GM23338 (cell line): Measurements from ENCODE around the gene MICALL2. TPM values are rescaled to one million over a fixed set of nuclear protein-coding genes. Genes with fewer than 3 reads are reported as not detected.

Experiments used
- ATAC-seq: fragments of 200-7000 bp; cut with Tn5 transposase; 3 replicates; pipeline ENCODE4 v1.9.1; 2020
- DNase-seq: peaks from one replicate; pipeline ENCODE4 v3.0.0-alpha.2; 2015; ENCODE audit warnings: low spot score
- H2AFZ ChIP-seq: fragments of 200-600 bp; sonication (generic); 2 replicates; pipeline ENCODE4 v1.8.0; 2016; ENCODE audit warnings: antibody characterized with exemption, mild to moderate bottlenecking, moderate library complexity
- H3F3A ChIP-seq: fragments of 200-600 bp; sonication (generic); replicated peaks from 2 replicates; pipeline ENCODE4 v1.8.0; 2017; ENCODE audit warnings: antibody characterized with exemption, mixed run types, low read depth
- H3K27ac ChIP-seq: fragments of 200-600 bp; sonication (generic); 2 replicates; pipeline ENCODE4 v1.6.1; 2016; ENCODE audit warnings: low read depth
- H3K27me3 ChIP-seq: fragments of 200-600 bp; sonication (generic); 2 replicates; pipeline ENCODE4 v1.8.0; 2016; ENCODE audit warnings: mild to moderate bottlenecking, mixed run types, moderate library complexity; ENCODE audit not compliant: insufficient read depth
- H3K36me3 ChIP-seq: fragments of 200-600 bp; sonication (generic); 2 replicates; pipeline ENCODE4 v1.8.0; 2016; ENCODE audit warnings: mild to moderate bottlenecking; ENCODE audit not compliant: insufficient read depth
- H3K4me1 ChIP-seq: fragments of 200-600 bp; sonication (generic); 2 replicates; pipeline ENCODE4 v1.8.0; 2016; ENCODE audit warnings: mild to moderate bottlenecking, moderate library complexity; ENCODE audit not compliant: insufficient read depth
- H3K4me2 ChIP-seq: fragments of 200-600 bp; sonication (generic); 2 replicates; pipeline ENCODE4 v1.7.1; 2017; ENCODE audit warnings: mixed run types
- H3K4me3 ChIP-seq: fragments of 200-600 bp; sonication (generic); 2 replicates; pipeline ENCODE4 v1.6.1; 2016; ENCODE audit warnings: mixed run types
- H3K79me2 ChIP-seq: fragments of 200-600 bp; sonication (generic); replicated peaks from 2 replicates; pipeline ENCODE4 v1.8.0; 2017; ENCODE audit warnings: mild to moderate bottlenecking; ENCODE audit not compliant: insufficient read depth
- H3K9me2 ChIP-seq: fragments of 200-600 bp; sonication (generic); 2 replicates; pipeline ENCODE4 v1.8.0; 2017; ENCODE audit not compliant: insufficient read depth
- H4K20me1 ChIP-seq: fragments of 200-600 bp; sonication (generic); replicated peaks from 2 replicates; pipeline ENCODE4 v1.8.0; 2017; ENCODE audit warnings: mild to moderate bottlenecking; ENCODE audit not compliant: insufficient read depth
- H3K27ac Mint-ChIP-seq: 2 replicates; pipeline ENCODE4 v1.8.0; 2020; ENCODE audit warnings: inconsistent platforms, mild to moderate bottlenecking, moderate library complexity, mixed read lengths
- H3K27me3 Mint-ChIP-seq: 3 replicates; pipeline ENCODE4 v1.8.0; 2022; ENCODE audit warnings: low read depth, mild to moderate bottlenecking, moderate library complexity, mixed read lengths, inconsistent platforms; ENCODE audit not compliant: insufficient read depth, poor library complexity
- H3K36me3 Mint-ChIP-seq: 3 replicates; pipeline ENCODE4 v1.8.0; 2021; ENCODE audit warnings: low read depth, mild to moderate bottlenecking, inconsistent platforms, moderate library complexity, mixed read lengths
- H3K4me1 Mint-ChIP-seq: 3 replicates; pipeline ENCODE4 v1.8.0; 2020; ENCODE audit warnings: mild to moderate bottlenecking, inconsistent platforms, mixed read lengths
- H3K4me3 Mint-ChIP-seq: 3 replicates; pipeline ENCODE4 v1.8.0; 2021; ENCODE audit warnings: moderate library complexity, mild to moderate bottlenecking, inconsistent platforms, mixed read lengths
- H3K9me3 Mint-ChIP-seq: 3 replicates; pipeline ENCODE4 v1.8.0; 2020; ENCODE audit warnings: moderate library complexity, mild to moderate bottlenecking, inconsistent platforms, mixed read lengths
- CREB1 ChIP-seq: fragments of 250-450 bp; sonication (Bioruptor Pico); IDR thresholded peaks from 2 replicates; pipeline ENCODE4 v1.5.0; 2020; ENCODE audit warnings: low read depth, mild to moderate bottlenecking, moderate library complexity
- ETS1 ChIP-seq: IDR thresholded peaks from 2 replicates; pipeline ENCODE4 v1.6.1; 2016; ENCODE audit warnings: antibody characterized with exemption
- EZH2 ChIP-seq: fragments of 200-600 bp; sonication (generic); IDR thresholded peaks from one replicate; pipeline ENCODE4 v1.8.0; 2017; ENCODE audit warnings: antibody characterized with exemption, mild to moderate bottlenecking, low read depth; ENCODE audit not compliant: unreplicated experiment
- NANOG ChIP-seq: IDR thresholded peaks from 2 replicates; pipeline ENCODE4 v1.6.1; 2016; ENCODE audit warnings: antibody characterized with exemption, borderline replicate concordance
- POLR2AphosphoS5 ChIP-seq: IDR thresholded peaks from 2 replicates; pipeline ENCODE4 v1.6.1; 2016; ENCODE audit warnings: antibody characterized with exemption, low read depth
- ZNF331 ChIP-seq: fragments of 250-450 bp; sonication (Bioruptor Pico); IDR thresholded peaks from 2 replicates; pipeline ENCODE4 v1.5.0; 2020; ENCODE audit warnings: low read depth, mild to moderate bottlenecking, moderate library complexity
- ZNF462 ChIP-seq: fragments of 250-450 bp; sonication (Bioruptor Pico); IDR thresholded peaks from 2 replicates; pipeline ENCODE4 v1.5.0; 2020; ENCODE audit warnings: mild to moderate bottlenecking, moderate library complexity
- polyA plus RNA-seq: library from polyadenylated mRNA; unstranded; fragments of >200 nt; fragmentation: Nextera tagmentation; extraction: Ambion mirVana; gene quantifications from 2 replicates; pipeline ENCODE4 v1.2.1, GENCODE V29; 2016
- total RNA-seq: library from RNA; depleted of rRNA; stranded (reverse); fragments of >200 nt; shearing (Covaris generic); gene quantifications from 2 replicates; pipeline ENCODE4 v1.2.3, GENCODE V29; 2014
- TF ChIP-seq, protein P1 (sequence below): IDR thresholded peaks from one replicate; pipeline ENCODE4 v1.6.1; 2018; ENCODE audit warnings: antibody characterized with exemption; ENCODE audit not compliant: unreplicated experiment

MICALL2 gene
- total and polyA plus RNA-seq, 2 experiments from 2014 or later = 7.0 to 13.0 TPM

DNA sequence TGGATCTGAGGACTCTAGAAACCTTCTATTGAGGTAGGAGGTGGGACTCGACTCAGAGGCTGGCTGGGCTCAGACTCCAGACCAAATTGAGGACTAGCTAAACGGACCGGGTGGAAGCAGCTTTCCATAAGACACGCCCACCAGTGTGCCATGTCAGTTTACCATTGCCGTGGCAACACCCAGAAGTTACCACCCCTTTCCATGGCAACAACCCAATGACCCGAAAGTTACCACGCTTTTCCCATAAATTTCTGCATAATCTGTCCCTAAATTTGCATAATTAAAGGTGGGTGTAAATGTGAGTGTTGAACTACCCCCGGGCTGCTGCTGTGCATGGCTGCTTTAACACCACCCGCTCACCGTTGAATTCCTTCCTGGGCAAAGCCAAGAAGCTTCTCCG, 58.9 kb downstream of the MICALL2 start (continued):
- TF ChIP-seq, protein P1, sequence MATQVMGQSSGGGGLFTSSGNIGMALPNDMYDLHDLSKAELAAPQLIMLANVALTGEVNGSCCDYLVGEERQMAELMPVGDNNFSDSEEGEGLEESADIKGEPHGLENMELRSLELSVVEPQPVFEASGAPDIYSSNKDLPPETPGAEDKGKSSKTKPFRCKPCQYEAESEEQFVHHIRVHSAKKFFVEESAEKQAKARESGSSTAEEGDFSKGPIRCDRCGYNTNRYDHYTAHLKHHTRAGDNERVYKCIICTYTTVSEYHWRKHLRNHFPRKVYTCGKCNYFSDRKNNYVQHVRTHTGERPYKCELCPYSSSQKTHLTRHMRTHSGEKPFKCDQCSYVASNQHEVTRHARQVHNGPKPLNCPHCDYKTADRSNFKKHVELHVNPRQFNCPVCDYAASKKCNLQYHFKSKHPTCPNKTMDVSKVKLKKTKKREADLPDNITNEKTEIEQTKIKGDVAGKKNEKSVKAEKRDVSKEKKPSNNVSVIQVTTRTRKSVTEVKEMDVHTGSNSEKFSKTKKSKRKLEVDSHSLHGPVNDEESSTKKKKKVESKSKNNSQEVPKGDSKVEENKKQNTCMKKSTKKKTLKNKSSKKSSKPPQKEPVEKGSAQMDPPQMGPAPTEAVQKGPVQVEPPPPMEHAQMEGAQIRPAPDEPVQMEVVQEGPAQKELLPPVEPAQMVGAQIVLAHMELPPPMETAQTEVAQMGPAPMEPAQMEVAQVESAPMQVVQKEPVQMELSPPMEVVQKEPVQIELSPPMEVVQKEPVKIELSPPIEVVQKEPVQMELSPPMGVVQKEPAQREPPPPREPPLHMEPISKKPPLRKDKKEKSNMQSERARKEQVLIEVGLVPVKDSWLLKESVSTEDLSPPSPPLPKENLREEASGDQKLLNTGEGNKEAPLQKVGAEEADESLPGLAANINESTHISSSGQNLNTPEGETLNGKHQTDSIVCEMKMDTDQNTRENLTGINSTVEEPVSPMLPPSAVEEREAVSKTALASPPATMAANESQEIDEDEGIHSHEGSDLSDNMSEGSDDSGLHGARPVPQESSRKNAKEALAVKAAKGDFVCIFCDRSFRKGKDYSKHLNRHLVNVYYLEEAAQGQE = no peak
- no peak for TF ChIP-seq EZH2
- no peak for TF ChIP-seq ETS1
- no peak for TF ChIP-seq CREB1 (CRISPR knock-in tag)
- TF ChIP-seq POLR2AphosphoS5 = no peak

GRCh38 chr7:1397491-1398327, 61.6 kb downstream of the MICALL2 start:
- no peaks in the 10 kb centered on the region for H3F3A ChIP-seq
- H3K27ac Mint-ChIP-seq = no peak overlapping the region
- H3K79me2 ChIP-seq = no peaks in the 10 kb centered on the region
- no peak overlapping the region for H3K4me3 Mint-ChIP-seq
- H3K4me2 ChIP-seq = no peak overlapping the region
- H3K27me3 Mint-ChIP-seq = peaks cover 8% of the 10 kb centered on the region
- H3K27ac ChIP-seq = no peak overlapping the region
- no peaks in the 10 kb centered on the region for H3K36me3 Mint-ChIP-seq
- no peaks in the 10 kb centered on the region for H3K4me1 ChIP-seq
- no peak overlapping the region for H2AFZ ChIP-seq
- no peaks in the 10 kb centered on the region for H3K36me3 ChIP-seq
- H3K4me1 Mint-ChIP-seq = no peaks in the 10 kb centered on the region
- no peaks in the 10 kb centered on the region for H4K20me1 ChIP-seq
- no peak overlapping the region for H3K4me3 ChIP-seq
- DNase-seq (no peak), ATAC-seq (no peak)
- peaks cover under 1% of the 10 kb centered on the region; the same call in 1 of the 2 replicates for H3K27me3 ChIP-seq
- no peaks in the 10 kb centered on the region for H3K9me2 ChIP-seq
- peaks cover 10% of the 10 kb centered on the region; the same call in 2 of the 3 replicates for H3K9me3 Mint-ChIP-seq
- TF ChIP-seq CREB1 (CRISPR knock-in tag) (no peak), ZNF331 (no peak), NANOG (no peak), EZH2 (no peak), POLR2AphosphoS5 (no peak), ZNF462 (CRISPR knock-in tag) (no peak)
- TF ChIP-seq, protein P1 = no peak
